Hepatocyte (in vitro differentiated cells): ENCODE data around the gene SPATA12. TPM values are rescaled to one million over a fixed set of nuclear protein-coding genes. Genes with fewer than 3 reads are reported as not detected.

Source experiments
- DNase-seq: peaks from one replicate; pipeline ENCODE4 v3.0.0-alpha.2; 2016; ENCODE audit warnings: low spot score
- H2AFZ ChIP-seq: fragments of 200-600 bp; sonication (generic); 2 replicates; pipeline ENCODE4 v1.6.0; 2016; ENCODE audit warnings: antibody characterized with exemption, mild to moderate bottlenecking
- H3K27ac ChIP-seq: fragments of 200-600 bp; sonication (generic); 2 replicates; pipeline ENCODE4 v1.5.1; 2016; ENCODE audit warnings: mild to moderate bottlenecking
- H3K27me3 ChIP-seq: fragments of 200-600 bp; sonication (generic); 2 replicates; pipeline ENCODE4 v1.6.1; 2016
- H3K36me3 ChIP-seq: fragments of 200-600 bp; sonication (generic); replicated peaks from 2 replicates; pipeline ENCODE4 v1.5.1; 2016; ENCODE audit warnings: low read depth; ENCODE audit not compliant: insufficient read depth
- H3K4me1 ChIP-seq: fragments of 200-600 bp; sonication (generic); 2 replicates; pipeline ENCODE4 v1.5.1; 2016; ENCODE audit warnings: mild to moderate bottlenecking, moderate library complexity; ENCODE audit not compliant: insufficient read depth
- H3K4me2 ChIP-seq: fragments of 200-600 bp; sonication (generic); 2 replicates; pipeline ENCODE4 v1.6.0; 2016
- H3K4me3 ChIP-seq: fragments of 200-600 bp; sonication (generic); 2 replicates; pipeline ENCODE4 v1.5.1; 2016; ENCODE audit warnings: mild to moderate bottlenecking
- H3K79me2 ChIP-seq: fragments of 200-600 bp; sonication (generic); 2 replicates; pipeline ENCODE4 v1.6.0; 2017; ENCODE audit warnings: mild to moderate bottlenecking
- H3K9me2 ChIP-seq: fragments of 200-600 bp; sonication (generic); replicated peaks from 2 replicates; pipeline ENCODE4 v1.6.0; 2017; ENCODE audit warnings: mild to moderate bottlenecking; ENCODE audit not compliant: insufficient read depth
- H3K9me3 ChIP-seq: fragments of 200-600 bp; sonication (generic); 2 replicates; pipeline ENCODE4 v1.5.1; 2016; ENCODE audit warnings: low read depth, mild to moderate bottlenecking
- H4K20me1 ChIP-seq: fragments of 200-600 bp; sonication (generic); 2 replicates; pipeline ENCODE4 v1.6.0; 2016; ENCODE audit warnings: mild to moderate bottlenecking; ENCODE audit not compliant: insufficient read depth, poor library complexity, severe bottlenecking
- CTCF ChIP-seq: fragments of 200-600 bp; sonication (generic); IDR thresholded peaks from 2 replicates; pipeline ENCODE4 v1.5.1; 2016; ENCODE audit warnings: antibody characterized with exemption, mild to moderate bottlenecking; ENCODE audit not compliant: poor library complexity
- EZH2 ChIP-seq: fragments of 200-600 bp; sonication (generic); IDR thresholded peaks from 2 replicates; pipeline ENCODE4 v1.6.1; 2016; ENCODE audit warnings: antibody characterized with exemption, mild to moderate bottlenecking, borderline replicate concordance
- EZH2phosphoT487 ChIP-seq: fragments of 200-600 bp; sonication (generic); IDR thresholded peaks from one replicate; pipeline ENCODE4 v1.6.1; 2018; ENCODE audit warnings: antibody characterized with exemption, mild to moderate bottlenecking, low read depth, moderate library complexity; ENCODE audit not compliant: unreplicated experiment, severe bottlenecking
- WGBS: methylation state at CpG from one replicate; pipeline ENCODE4 v1.1.6; 2016; ENCODE audit warnings: low lambda C conversion rate; ENCODE audit errors: missing lambda C conversion rate; 5-methylcytosine and 5-hydroxymethylcytosine counted together
- polyA plus RNA-seq: library from polyadenylated mRNA; unstranded; fragments of >200 nt; fragmentation: Nextera tagmentation; extraction: Ambion mirVana; gene quantifications from 2 replicates; pipeline ENCODE4 v1.2.1, GENCODE V29; 2016
- total RNA-seq: library from RNA; depleted of rRNA; stranded (reverse); fragments of >200 nt; gene quantifications from 2 replicates; pipeline ENCODE4 v1.2.3, GENCODE V29; 2014

Gene SPATA12
- total and polyA plus RNA-seq, 2 experiments from 2014 or later: 0.10 to 0.25 TPM

- 76% methylated on average over 7 of the region's 7 CpGs for WGBS
- H3K27ac ChIP-seq: no peak overlapping the region
- no peaks in the 10 kb centered on the region for H3K9me2 ChIP-seq
- H3K79me2 ChIP-seq: no peaks in the 10 kb centered on the region
- no peaks in the 10 kb centered on the region for H3K4me1 ChIP-seq
- TF ChIP-seq EZH2: no peak
- TF ChIP-seq CTCF: no peak
- TF ChIP-seq EZH2phosphoT487: no peak
- no peaks in the 10 kb centered on the region for H3K9me3 ChIP-seq
- H3K36me3 ChIP-seq: no peaks in the 10 kb centered on the region
- H4K20me1 ChIP-seq: no peaks in the 10 kb centered on the region
- DNase-seq: no peak
- H3K4me3 ChIP-seq: no peak overlapping the region
- no peak overlapping the region for H2AFZ ChIP-seq
- no peaks in the 10 kb centered on the region for H3K27me3 ChIP-seq
- no peak overlapping the region for H3K4me2 ChIP-seq
Measured at GRCh38 chr3:57029924-57030323, 30.5 kb upstream of the SPATA12 start.

DNA sequence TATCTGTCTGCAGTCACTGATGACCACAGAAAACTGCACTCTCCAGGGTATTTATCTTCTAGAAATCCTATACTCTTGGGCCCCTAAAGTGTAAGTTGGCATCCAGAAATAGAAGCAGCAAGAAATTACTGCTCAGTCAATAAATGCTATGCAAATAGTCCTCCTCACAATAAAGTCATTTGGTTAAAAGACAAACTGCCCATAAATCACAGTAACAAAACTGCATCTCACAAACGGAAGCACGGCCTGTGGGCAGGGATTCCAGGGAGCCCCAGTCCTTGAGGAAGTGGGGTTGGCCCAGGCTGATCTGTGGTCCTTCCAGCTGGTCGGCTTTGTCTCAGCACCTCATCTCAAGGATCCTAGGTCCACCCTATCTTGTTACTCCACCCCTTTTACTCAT is 29.7 kb upstream of the SPATA12 start:
- TF ChIP-seq EZH2phosphoT487 (no peak), CTCF (no peak), EZH2 (no peak)
- no peak overlapping the region for H2AFZ ChIP-seq
- DNase-seq: no peak
- no peaks in the 10 kb centered on the region for H4K20me1 ChIP-seq
- H3K9me2 ChIP-seq: no peaks in the 10 kb centered on the region
- no peak overlapping the region for H3K4me3 ChIP-seq
- no peaks in the 10 kb centered on the region for H3K79me2 ChIP-seq
- H3K36me3 ChIP-seq: no peaks in the 10 kb centered on the region
- H3K9me3 ChIP-seq: no peaks in the 10 kb centered on the region
- H3K27ac ChIP-seq: no peak overlapping the region
- no peaks in the 10 kb centered on the region for H3K4me1 ChIP-seq
- H3K4me2 ChIP-seq: no peak overlapping the region
- WGBS: 47% methylated on average over 3 of the region's 3 CpGs
- H3K27me3 ChIP-seq: no peaks in the 10 kb centered on the region

DNA sequence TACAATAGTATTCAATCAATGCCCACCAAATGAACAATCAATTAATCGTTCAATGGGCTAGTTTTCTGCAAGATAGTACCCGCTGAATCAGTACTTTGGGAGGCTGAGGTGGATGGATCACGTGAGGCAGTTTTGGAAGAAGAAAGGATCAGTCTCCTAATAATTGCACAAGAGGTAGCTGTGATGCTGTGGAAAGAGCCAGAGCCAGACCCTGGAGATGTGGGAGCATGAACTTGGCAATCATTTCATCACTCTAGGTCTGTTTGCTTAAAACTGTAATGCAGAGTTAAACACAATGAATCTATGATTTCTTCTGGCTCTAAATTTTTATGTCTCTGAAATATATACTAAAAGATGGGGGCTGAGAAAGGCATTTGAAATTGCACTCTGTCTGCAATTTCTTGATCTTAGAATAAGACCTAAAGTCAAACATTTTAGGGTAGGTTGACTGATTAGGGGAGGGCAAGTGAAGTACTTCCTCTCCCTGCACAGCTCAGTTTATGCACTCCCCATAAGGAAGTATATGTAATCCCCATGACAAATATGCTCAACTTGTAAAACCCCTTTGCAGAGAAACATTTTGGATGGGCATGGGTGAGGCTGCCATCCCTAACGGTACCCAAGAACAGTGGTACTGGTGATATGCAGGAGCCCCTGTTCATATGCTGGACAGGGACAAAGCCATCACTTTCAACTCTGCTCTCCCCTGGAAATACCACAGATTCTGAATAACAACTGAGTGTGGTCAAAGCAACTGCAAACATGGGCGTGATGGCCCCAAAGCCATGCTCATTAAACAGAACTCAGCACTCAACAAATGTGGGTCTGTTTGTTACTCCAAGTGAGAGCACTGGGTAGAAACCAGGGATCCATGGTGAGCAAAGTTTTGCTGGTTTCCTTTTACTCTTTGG is 28.6 kb upstream of the SPATA12 start:
- no peak overlapping the region for H3K27ac ChIP-seq
- 81% methylated on average over 5 of the region's 5 CpGs for WGBS
- H3K4me2 ChIP-seq: no peak overlapping the region
- H3K4me1 ChIP-seq: no peaks in the 10 kb centered on the region
- no peak for TF ChIP-seq EZH2
- TF ChIP-seq CTCF: no peak
- TF ChIP-seq EZH2phosphoT487: no peak
- DNase-seq: no peak
- H3K9me2 ChIP-seq: no peaks in the 10 kb centered on the region
- no peaks in the 10 kb centered on the region for H3K27me3 ChIP-seq
- no peaks in the 10 kb centered on the region for H4K20me1 ChIP-seq
- H3K36me3 ChIP-seq: no peaks in the 10 kb centered on the region
- H3K4me3 ChIP-seq: no peak overlapping the region
- no peak overlapping the region for H2AFZ ChIP-seq
- H3K9me3 ChIP-seq: no peaks in the 10 kb centered on the region
- no peaks in the 10 kb centered on the region for H3K79me2 ChIP-seq
